ENCODE measurements around the gene MACROD2.

GRCh38 chr20:16005021-16005914 lies 2010.0 kb downstream of the MACROD2 start:
- TF ChIP-seq, protein P1, sequence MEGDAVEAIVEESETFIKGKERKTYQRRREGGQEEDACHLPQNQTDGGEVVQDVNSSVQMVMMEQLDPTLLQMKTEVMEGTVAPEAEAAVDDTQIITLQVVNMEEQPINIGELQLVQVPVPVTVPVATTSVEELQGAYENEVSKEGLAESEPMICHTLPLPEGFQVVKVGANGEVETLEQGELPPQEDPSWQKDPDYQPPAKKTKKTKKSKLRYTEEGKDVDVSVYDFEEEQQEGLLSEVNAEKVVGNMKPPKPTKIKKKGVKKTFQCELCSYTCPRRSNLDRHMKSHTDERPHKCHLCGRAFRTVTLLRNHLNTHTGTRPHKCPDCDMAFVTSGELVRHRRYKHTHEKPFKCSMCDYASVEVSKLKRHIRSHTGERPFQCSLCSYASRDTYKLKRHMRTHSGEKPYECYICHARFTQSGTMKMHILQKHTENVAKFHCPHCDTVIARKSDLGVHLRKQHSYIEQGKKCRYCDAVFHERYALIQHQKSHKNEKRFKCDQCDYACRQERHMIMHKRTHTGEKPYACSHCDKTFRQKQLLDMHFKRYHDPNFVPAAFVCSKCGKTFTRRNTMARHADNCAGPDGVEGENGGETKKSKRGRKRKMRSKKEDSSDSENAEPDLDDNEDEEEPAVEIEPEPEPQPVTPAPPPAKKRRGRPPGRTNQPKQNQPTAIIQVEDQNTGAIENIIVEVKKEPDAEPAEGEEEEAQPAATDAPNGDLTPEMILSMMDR (IDR thresholded peaks at IDR 0.05) = no peak
- TF ChIP-seq EP300 (IDR thresholded peaks at IDR 0.05) = no peak

Measured in suprapubic skin (tissue), 3 donors.